ENCODE results near the gene LRRC26. TPM values are rescaled to one million over a fixed set of nuclear protein-coding genes. Genes with fewer than 3 reads are reported as not detected.
A peak's percentile ranks its signal among the peaks of the same experiment; 100 is the strongest.

LRRC26 gene
- total and polyA plus RNA-seq, 4 donors: not detected

DNA sequence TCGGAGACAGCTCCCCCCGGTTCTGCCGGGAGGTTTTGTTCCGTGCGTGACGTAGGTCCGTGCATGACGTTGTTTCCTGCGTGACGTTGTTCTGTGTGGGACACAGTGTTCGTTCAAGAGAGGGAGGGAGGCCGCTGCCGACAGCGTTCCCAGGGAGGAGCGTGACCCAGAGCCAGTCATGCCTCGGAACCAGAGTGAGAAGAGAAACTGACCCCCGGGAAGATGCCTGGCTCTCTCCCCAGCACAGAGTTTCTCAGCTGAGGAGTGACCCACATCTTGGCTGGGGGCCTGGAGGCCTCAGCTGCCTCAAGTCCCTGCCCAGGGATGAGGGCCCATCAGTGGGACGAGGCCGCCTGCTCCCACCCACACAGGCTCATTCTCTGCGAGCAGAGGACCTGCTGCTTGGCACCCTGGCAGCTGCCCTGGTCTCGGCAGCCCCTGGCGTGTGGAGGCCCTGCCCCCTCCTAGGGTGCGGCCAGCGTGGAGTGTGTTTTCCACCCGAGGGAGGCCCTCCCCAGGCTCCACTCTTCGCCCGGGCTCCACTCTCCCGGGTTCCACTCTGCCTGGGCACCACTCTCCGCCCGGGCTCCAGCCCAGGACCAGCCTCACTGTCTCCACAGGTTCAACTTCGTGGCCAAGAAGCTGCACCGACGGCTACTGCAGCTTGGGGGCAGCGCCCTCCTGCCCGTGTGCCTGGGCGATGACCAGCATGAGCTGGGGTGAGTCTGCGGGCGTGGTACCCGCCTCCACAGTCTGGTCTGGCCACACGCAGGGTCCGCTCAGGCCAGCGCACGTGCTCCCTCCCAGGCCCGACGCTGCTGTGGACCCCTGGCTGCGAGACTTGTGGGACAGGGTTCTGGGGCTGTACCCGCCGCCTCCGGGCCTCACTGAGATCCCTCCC, 43.6 kb upstream of the LRRC26 start:
- intact Hi-C loops (cut with DNase I): no loop called here
- Histone ChIP-seq H3K4me1 (ENCODE audit: control insufficient read depth in 1 of 2, insufficient read depth in 2 of 2, low read length in 2 of 2) (no peaks in the 10 kb centered on the region), H3K4me3 (ENCODE audit: low read length in 2 of 2) (no peak overlapping the region), H3K27ac (ENCODE audit: low read depth in 1 of 2, low read length in 2 of 2) (no peak overlapping the region), H3K9me3 (ENCODE audit: control insufficient read depth, low read length) (no peaks in the 10 kb centered on the region), H3K36me3 (ENCODE audit: control insufficient read depth in 1 of 2, insufficient read depth in 2 of 2, low read length in 1 of 2) (no peaks in the 10 kb centered on the region), H3K27me3 (ENCODE audit: control insufficient read depth in 1 of 2, insufficient read depth in 2 of 2, low read length in 1 of 2) (no peaks in the 10 kb centered on the region)
- ATAC-seq (ENCODE audit: low FRiP score) (no peak), DNase-seq (no peak)
- 89% methylated on average over 49 of the region's 49 CpGs for WGBS, 2 donors

- no peak for ATAC-seq (ENCODE audit: low FRiP score)
- H3K4me1 ChIP-seq (ENCODE audit: control insufficient read depth in 1 of 2, insufficient read depth in 2 of 2, low read length in 2 of 2): no peaks in the 10 kb centered on the region
- H3K4me3 ChIP-seq (ENCODE audit: low read length in 2 of 2): no peak overlapping the region
- intact Hi-C loops (cut with DNase I): no loop called here
- H3K27ac ChIP-seq (ENCODE audit: low read depth in 1 of 2, low read length in 2 of 2): no peak overlapping the region
- no peak for DNase-seq
- WGBS, 2 donors: 84 to 86% methylated on average over 19 to 21 of the region's 21 CpGs
- no peaks in the 10 kb centered on the region for H3K36me3 ChIP-seq (ENCODE audit: control insufficient read depth in 1 of 2, insufficient read depth in 2 of 2, low read length in 1 of 2)
- H3K9me3 ChIP-seq (ENCODE audit: control insufficient read depth, low read length): no peaks in the 10 kb centered on the region
- H3K27me3 ChIP-seq (ENCODE audit: control insufficient read depth in 1 of 2, insufficient read depth in 2 of 2, low read length in 1 of 2): no peaks in the 10 kb centered on the region
Observed at GRCh38 chr9:137212520-137212919, 42.7 kb upstream of the LRRC26 start.

GRCh38 chr9:137211532-137211931, 41.7 kb upstream of the LRRC26 start:
- DNase-seq: no peak
- Histone ChIP-seq H3K36me3 (ENCODE audit: control insufficient read depth in 1 of 2, insufficient read depth in 2 of 2, low read length in 1 of 2) (no peaks in the 10 kb centered on the region), H3K4me1 (ENCODE audit: control insufficient read depth in 1 of 2, insufficient read depth in 2 of 2, low read length in 2 of 2) (no peaks in the 10 kb centered on the region), H3K4me3 (ENCODE audit: low read length in 2 of 2) (no peak overlapping the region), H3K9me3 (ENCODE audit: control insufficient read depth, low read length) (no peaks in the 10 kb centered on the region), H3K27me3 (ENCODE audit: control insufficient read depth in 1 of 2, insufficient read depth in 2 of 2, low read length in 1 of 2) (no peaks in the 10 kb centered on the region), H3K27ac (ENCODE audit: low read depth in 1 of 2, low read length in 2 of 2) (no peak overlapping the region)
- WGBS, 2 donors: 76 to 88% methylated on average over 13 of the region's 13 CpGs
- intact Hi-C loops (cut with DNase I): no loop called here
- ATAC-seq (ENCODE audit: low FRiP score): no peak

DNA sequence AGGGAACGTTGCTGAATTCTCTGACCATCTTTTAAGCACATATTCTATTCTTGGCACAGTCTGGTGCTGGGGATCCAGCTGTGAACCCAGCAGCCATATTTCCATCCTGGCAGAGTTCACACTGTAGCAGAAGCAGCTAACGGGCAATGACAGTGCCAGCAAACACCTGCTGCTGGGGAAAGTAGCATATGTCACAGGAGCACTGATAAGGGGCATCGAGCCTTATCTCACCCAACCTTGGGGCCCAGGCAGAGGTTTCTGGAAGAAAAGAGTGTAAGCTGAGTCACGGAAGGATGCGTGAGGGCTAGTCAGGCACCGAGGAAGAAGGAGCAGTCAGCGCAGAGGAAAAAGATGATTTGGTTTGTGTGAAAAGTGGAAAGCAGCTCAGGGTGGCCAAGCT, 36.8 kb upstream of the LRRC26 start:
- no peaks in the 10 kb centered on the region for H3K9me3 ChIP-seq (ENCODE audit: control insufficient read depth, low read length)
- no peaks in the 10 kb centered on the region for H3K36me3 ChIP-seq (ENCODE audit: control insufficient read depth in 1 of 2, insufficient read depth in 2 of 2, low read length in 1 of 2)
- WGBS, 2 donors: 75% methylated on average over 7 of the region's 7 CpGs
- no peak overlapping the region for H3K4me3 ChIP-seq (ENCODE audit: low read length in 2 of 2)
- DNase-seq (no peak), ATAC-seq (ENCODE audit: low FRiP score) (no peak)
- intact Hi-C loops (cut with DNase I): no loop called here
- no peaks in the 10 kb centered on the region for H3K27me3 ChIP-seq (ENCODE audit: control insufficient read depth in 1 of 2, insufficient read depth in 2 of 2, low read length in 1 of 2)
- H3K4me1 ChIP-seq (ENCODE audit: control insufficient read depth in 1 of 2, insufficient read depth in 2 of 2, low read length in 2 of 2): no peaks in the 10 kb centered on the region
- no peak overlapping the region for H3K27ac ChIP-seq (ENCODE audit: low read depth in 1 of 2, low read length in 2 of 2)

- peak within 1 kb of the TSS; percentile 62 to 69 for H3K4me3 ChIP-seq (ENCODE audit: low read length in 2 of 2)
- H3K27me3 ChIP-seq (ENCODE audit: control insufficient read depth in 1 of 2, insufficient read depth in 2 of 2, low read length in 1 of 2): no peaks in the 10 kb centered on the region
- ATAC-seq (ENCODE audit: low FRiP score) (peak; percentile 81), DNase-seq (peak; percentile 95 to 99)
- H3K9me3 ChIP-seq (ENCODE audit: control insufficient read depth, low read length): no peaks in the 10 kb centered on the region
- intact Hi-C loops (cut with DNase I): no loop called here
- peak within 1 kb of the TSS in 1 of 2 donors; percentile 35 for H3K27ac ChIP-seq (ENCODE audit: low read depth in 1 of 2, low read length in 2 of 2)
- H3K4me1 ChIP-seq (ENCODE audit: control insufficient read depth in 1 of 2, insufficient read depth in 2 of 2, low read length in 2 of 2): peaks cover 0 to 1% of the 10 kb centered on the region in 2 donors
- WGBS, 2 donors: 0% methylated on average over 74 to 98 of the region's 98 CpGs
- no peaks in the 10 kb centered on the region for H3K36me3 ChIP-seq (ENCODE audit: control insufficient read depth in 1 of 2, insufficient read depth in 2 of 2, low read length in 1 of 2)
Observed at GRCh38 chr9:137205126-137206069, 35.5 kb upstream of the LRRC26 start, which contains the start of the genes NDOR1 and TMEM203. TSS of gene NDOR1 (plus strand) at chr9:137205700. CDS start at chr9:137205778, 78 bp downstream. TSS of gene TMEM203 (minus strand) at chr9:137205648. CDS start at chr9:137205414, 234 bp downstream.

- no peak for ATAC-seq (ENCODE audit: low FRiP score)
- intact Hi-C loops (cut with DNase I): no loop called here
- WGBS, 2 donors: 9 to 13% methylated on average over 21 of the region's 21 CpGs
Observed at GRCh38 chr9:137204731-137205125, 34.9 kb upstream of the LRRC26 start.

GRCh38 chr9:137202966-137203365, 33.1 kb upstream of the LRRC26 start:
- Histone ChIP-seq H3K4me3 (ENCODE audit: low read length in 2 of 2) (no peak overlapping the region), H3K4me1 (ENCODE audit: control insufficient read depth in 1 of 2, insufficient read depth in 2 of 2, low read length in 2 of 2) (peaks cover 1 to 3% of the 10 kb centered on the region in 2 donors), H3K36me3 (ENCODE audit: control insufficient read depth in 1 of 2, insufficient read depth in 2 of 2, low read length in 1 of 2) (no peaks in the 10 kb centered on the region), H3K9me3 (ENCODE audit: control insufficient read depth, low read length) (no peaks in the 10 kb centered on the region), H3K27ac (ENCODE audit: low read depth in 1 of 2, low read length in 2 of 2) (no peak overlapping the region), H3K27me3 (ENCODE audit: control insufficient read depth in 1 of 2, insufficient read depth in 2 of 2, low read length in 1 of 2) (no peaks in the 10 kb centered on the region)
- DNase-seq (no peak), ATAC-seq (ENCODE audit: low FRiP score) (no peak)
- 34% methylated on average over 8 of the region's 8 CpGs for WGBS, 2 donors
- intact Hi-C loops (cut with DNase I): no loop called here

More at GRCh38 chr9:137204731-137205125, 34.9 kb upstream of the LRRC26 start:
- H3K27ac ChIP-seq (ENCODE audit: low read depth in 1 of 2, low read length in 2 of 2): no peak overlapping the region
- no peaks in the 10 kb centered on the region for H3K36me3 ChIP-seq (ENCODE audit: control insufficient read depth in 1 of 2, insufficient read depth in 2 of 2, low read length in 1 of 2)
- no peaks in the 10 kb centered on the region for H3K27me3 ChIP-seq (ENCODE audit: control insufficient read depth in 1 of 2, insufficient read depth in 2 of 2, low read length in 1 of 2)
- no peak for DNase-seq
- H3K4me1 ChIP-seq (ENCODE audit: control insufficient read depth in 1 of 2, insufficient read depth in 2 of 2, low read length in 2 of 2): peaks cover 1% of the 10 kb centered on the region in 2 donors
- H3K9me3 ChIP-seq (ENCODE audit: control insufficient read depth, low read length): no peaks in the 10 kb centered on the region
- H3K4me3 ChIP-seq (ENCODE audit: low read length in 2 of 2): peak overlapping the region; percentile 62 to 69

DNA sequence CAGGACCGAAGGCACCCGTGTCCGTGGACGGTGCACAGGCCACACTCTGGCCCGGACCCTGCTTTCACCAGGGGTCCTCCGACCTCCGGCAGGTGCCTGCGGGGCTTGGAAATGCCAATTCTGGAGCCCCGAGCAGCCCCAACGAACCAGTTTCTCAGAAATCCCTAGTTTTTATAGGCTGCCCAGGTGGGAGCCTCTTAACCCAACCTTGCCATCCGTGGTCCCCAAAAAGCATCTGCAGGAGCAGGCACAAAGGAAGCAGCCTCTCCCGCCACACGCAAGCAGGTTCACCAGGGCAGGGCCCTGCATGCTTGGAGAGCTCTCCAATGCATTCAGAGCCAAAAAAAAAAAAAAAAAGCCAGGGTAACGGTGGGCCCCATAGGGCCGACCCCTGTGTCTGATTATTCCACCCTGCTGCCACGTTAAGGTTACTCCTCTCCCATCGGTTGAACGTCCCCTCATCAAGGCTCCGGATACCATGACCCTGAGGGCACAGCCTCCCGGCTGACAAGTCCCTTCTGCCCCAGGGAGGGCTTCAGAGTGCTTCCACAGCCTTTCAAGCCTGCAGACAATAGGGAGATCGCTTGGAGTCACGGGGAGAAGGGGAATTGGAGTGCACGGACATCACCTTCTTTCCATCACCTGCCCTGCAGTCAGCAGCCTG, 31.5 kb upstream of the LRRC26 start:
- peak overlapping the region in 1 of 2 donors; percentile 35 for H3K27ac ChIP-seq (ENCODE audit: low read depth in 1 of 2, low read length in 2 of 2)
- ATAC-seq (ENCODE audit: low FRiP score) (no peak), DNase-seq (no peak)
- no peaks in the 10 kb centered on the region for H3K27me3 ChIP-seq (ENCODE audit: control insufficient read depth in 1 of 2, insufficient read depth in 2 of 2, low read length in 1 of 2)
- 18 to 19% methylated on average over 23 of the region's 23 CpGs for WGBS, 2 donors
- intact Hi-C loops (cut with DNase I): no loop called here
- peak overlapping the region; percentile 15 to 52 for H3K4me3 ChIP-seq (ENCODE audit: low read length in 2 of 2)
- H3K9me3 ChIP-seq (ENCODE audit: control insufficient read depth, low read length): no peaks in the 10 kb centered on the region
- H3K4me1 ChIP-seq (ENCODE audit: control insufficient read depth in 1 of 2, insufficient read depth in 2 of 2, low read length in 2 of 2): peaks cover 1 to 3% of the 10 kb centered on the region in 2 donors
- H3K36me3 ChIP-seq (ENCODE audit: control insufficient read depth in 1 of 2, insufficient read depth in 2 of 2, low read length in 1 of 2): no peaks in the 10 kb centered on the region
